ENCODE measurements around the gene PAPPA2.
"Not testable (repeated sequence)": the region's sequence is repeated elsewhere in the genome, so short reads cannot be mapped to it uniquely, and the experiment has no call there.

The PAPPA2 gene

GRCh38 chr1:176557543-176558258 is 94.7 kb downstream of the PAPPA2 start:
- TF ChIP-seq CTCF (IDR thresholded peaks at IDR 0.05; ENCODE audit: low read depth, low read length, missing control alignments): no peak
- no peak for DNase-seq (ENCODE audit: extremely low read depth, low read depth)
- H3K4me3 ChIP-seq (replicated peaks; ENCODE audit: low read depth, low read length): no peak overlapping the region

- DNase-seq (ENCODE audit: extremely low read depth, low read depth): no peak
- TF ChIP-seq CTCF (IDR thresholded peaks at IDR 0.05; ENCODE audit: low read depth, low read length, missing control alignments): no peak
- no peak overlapping the region for H3K4me3 ChIP-seq (replicated peaks; ENCODE audit: low read depth, low read length)
These were observed 95.6 kb downstream of the PAPPA2 start for GRCh38 chr1:176558561-176558960.

GRCh38 chr1:176559474-176559873 is 96.5 kb downstream of the PAPPA2 start:
- TF ChIP-seq CTCF (IDR thresholded peaks at IDR 0.05; ENCODE audit: low read depth, low read length, missing control alignments): no peak
- no peak overlapping the region for H3K4me3 ChIP-seq (replicated peaks; ENCODE audit: low read depth, low read length)
- DNase-seq (ENCODE audit: extremely low read depth, low read depth): no peak

- TF ChIP-seq CTCF (IDR thresholded peaks at IDR 0.05; ENCODE audit: low read depth, low read length, missing control alignments): peak; percentile 78
- H3K4me3 ChIP-seq (replicated peaks; ENCODE audit: low read depth, low read length): no peak overlapping the region
- peak; percentile 27 for DNase-seq (ENCODE audit: extremely low read depth, low read depth)
These were observed 96.9 kb downstream of the PAPPA2 start for GRCh38 chr1:176559878-176560277.

- DNase-seq (ENCODE audit: extremely low read depth, low read depth): no peak
- no peak for TF ChIP-seq CTCF (IDR thresholded peaks at IDR 0.05; ENCODE audit: low read depth, low read length, missing control alignments)
- H3K4me3 ChIP-seq (replicated peaks; ENCODE audit: low read depth, low read length): no peak overlapping the region
These were observed 97.7 kb downstream of the PAPPA2 start for GRCh38 chr1:176560681-176561080.

GRCh38 chr1:176561761-176562160 is 98.8 kb downstream of the PAPPA2 start:
- H3K4me3 ChIP-seq (replicated peaks; ENCODE audit: low read depth, low read length); DNase-seq (ENCODE audit: extremely low read depth, low read depth): not testable (repeated sequence)

- DNase-seq (ENCODE audit: extremely low read depth, low read depth): no peak
- no peak for TF ChIP-seq CTCF (IDR thresholded peaks at IDR 0.05; ENCODE audit: low read depth, low read length, missing control alignments)
- no peak overlapping the region for H3K4me3 ChIP-seq (replicated peaks; ENCODE audit: low read depth, low read length)
These were observed 103.3 kb downstream of the PAPPA2 start for GRCh38 chr1:176566004-176566975.

Measured in HFF-Myc (cell line).